MV-4-11 (cell line): ENCODE measurements around the gene HS1BP3.

Source experiments
- DNase-seq: peaks from one replicate; lab custom pipeline; 2025; lab: John Stamatoyannopoulos, UW

Gene HS1BP3

GRCh38 chr2:20599861-20600461, 50.9 kb downstream of the HS1BP3 start:
- no peak for DNase-seq

GRCh38 chr2:20599001-20599600, 51.8 kb downstream of the HS1BP3 start:
- no peak for DNase-seq

GRCh38 chr2:20597860-20598183, 53.1 kb downstream of the HS1BP3 start:
- DNase-seq: no peak

GRCh38 chr2:20596973-20597859, 53.7 kb downstream of the HS1BP3 start:
- no peak for DNase-seq

GRCh38 chr2:20596193-20596972, 54.5 kb downstream of the HS1BP3 start:
- no peak for DNase-seq

- peak; percentile 81 for DNase-seq
Measured at GRCh38 chr2:20595439-20596192, 55.3 kb downstream of the HS1BP3 start.

GRCh38 chr2:20594957-20595356, 55.9 kb downstream of the HS1BP3 start:
- no peak for DNase-seq

GRCh38 chr2:20594048-20594750, 56.7 kb downstream of the HS1BP3 start:
- DNase-seq: no peak

GRCh38 chr2:20593072-20594034, 57.5 kb downstream of the HS1BP3 start:
- DNase-seq: peak; percentile 76

GRCh38 chr2:20592106-20593071, 58.5 kb downstream of the HS1BP3 start:
- DNase-seq: peak; percentile 75

GRCh38 chr2:20590704-20591515, 60.0 kb downstream of the HS1BP3 start:
- no peak for DNase-seq

- DNase-seq: no peak
Measured at GRCh38 chr2:20589975-20590703, 60.8 kb downstream of the HS1BP3 start.

- no peak for DNase-seq
Measured at GRCh38 chr2:20588918-20589871, 61.7 kb downstream of the HS1BP3 start.

- DNase-seq: no peak
Measured at GRCh38 chr2:20585710-20586594, 64.9 kb downstream of the HS1BP3 start.

- no peak for DNase-seq
Measured at GRCh38 chr2:20585359-20585709, 65.6 kb downstream of the HS1BP3 start.
